Suprapubic skin (tissue), 4 donors: ENCODE results near the gene INPP5A. TPM values are rescaled to one million over a fixed set of nuclear protein-coding genes. Genes with fewer than 3 reads are reported as not detected.

Source experiments
- DNase-seq, 2 donors: peaks; one replicate each; pipeline ENCODE4 v3.0.0-alpha.2; 2019; ENCODE audit warnings: low spot score in 2 of 2
- H3K27ac ChIP-seq: fragments of 200-600 bp; sonication (generic); one replicate; pipeline ENCODE4 v1.5.1; 2019
- H3K27me3 ChIP-seq: fragments of 200-600 bp; sonication (generic); one replicate; pipeline ENCODE4 v1.5.1; 2019
- H3K36me3 ChIP-seq: fragments of 200-600 bp; sonication (generic); one replicate; pipeline ENCODE4 v1.5.1; 2019
- H3K4me1 ChIP-seq: fragments of 200-600 bp; sonication (generic); one replicate; pipeline ENCODE4 v1.5.1; 2019
- H3K4me3 ChIP-seq: fragments of 200-600 bp; sonication (generic); one replicate; pipeline ENCODE4 v1.5.1; 2019; ENCODE audit warnings: mild to moderate bottlenecking
- H3K9me3 ChIP-seq: fragments of 200-600 bp; sonication (generic); one replicate; pipeline ENCODE4 v1.5.1; 2019
- EP300 ChIP-seq: sonication (generic); formaldehyde crosslinking; IDR thresholded peaks from one replicate; pipeline ENCODE4 v1.6.1; 2017; ENCODE audit warnings: antibody characterized with exemption
- POLR2A ChIP-seq, 2 donors: fragments of 450-650 bp; IDR thresholded peaks; one replicate each; pipeline ENCODE4 v1.6.1; 2017; ENCODE audit warnings: antibody characterized with exemption in 2 of 2, mild to moderate bottlenecking in 2 of 2, moderate library complexity in 2 of 2
- POLR2AphosphoS5 ChIP-seq, 3 donors: sonication (generic); formaldehyde crosslinking; IDR thresholded peaks; one replicate each; pipeline ENCODE4 v1.6.1; 2017; ENCODE audit warnings: antibody characterized with exemption in 3 of 3
- WGBS: methylation state at CpG from one replicate; pipeline ENCODE4 v1.1.5; 2018; 5-methylcytosine and 5-hydroxymethylcytosine counted together
- total RNA-seq, 4 donors: library from RNA; depleted of rRNA; stranded (reverse); fragments of >200 nt; gene quantifications; one replicate each; pipeline ENCODE4 v1.1.0, GENCODE V29; 2016
- TF ChIP-seq, protein P1 (sequence below), 2 donors: fragments of 200-600 bp in 1 of 2; fragments of 450-650 bp in 1 of 2; sonication (generic) in 1 of 2; IDR thresholded peaks; one replicate each; pipeline ENCODE4 v1.5.1; 2016 to 2019; ENCODE audit warnings: antibody characterized with exemption in 2 of 2, mild to moderate bottlenecking in 1 of 2, moderate library complexity in 1 of 2

Gene INPP5A
- total RNA-seq, 4 donors from 2014 or later = 28.1 to 39.1 (median 32.3) TPM

DNA sequence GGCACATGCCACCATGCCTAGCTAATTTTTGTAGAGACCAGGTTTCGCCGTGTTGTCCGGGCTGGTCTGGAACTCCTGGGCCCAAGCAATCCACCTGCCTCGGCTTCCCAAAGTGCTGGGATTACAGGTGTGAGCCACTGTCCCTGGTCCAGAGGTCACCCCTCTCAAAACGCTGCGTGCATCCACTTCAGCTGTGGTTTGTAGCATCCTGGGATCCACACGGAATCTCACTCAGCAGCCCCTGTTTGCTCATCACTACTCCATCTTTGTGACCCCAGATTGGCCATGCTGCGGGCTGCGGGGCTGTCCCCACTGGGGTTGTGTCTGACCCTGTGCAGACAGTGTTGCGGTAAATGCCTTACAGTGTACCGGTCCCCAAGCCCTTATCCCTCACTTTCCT is 3.5 kb downstream of the INPP5A start:
- Histone ChIP-seq H3K27ac (no peak overlapping the region), H3K4me1 (peaks cover 67% of the 10 kb centered on the region), H3K9me3 (no peaks in the 10 kb centered on the region), H3K4me3 (no peak overlapping the region), H3K27me3 (no peaks in the 10 kb centered on the region), H3K36me3 (no peaks in the 10 kb centered on the region)
- 94% methylated on average over 11 of the region's 11 CpGs for WGBS
- TF ChIP-seq POLR2AphosphoS5 (IDR thresholded peaks at IDR 0.05) (no peak), EP300 (no peak), POLR2A (IDR thresholded peaks at IDR 0.05) (no peak)
- TF ChIP-seq, protein P1, sequence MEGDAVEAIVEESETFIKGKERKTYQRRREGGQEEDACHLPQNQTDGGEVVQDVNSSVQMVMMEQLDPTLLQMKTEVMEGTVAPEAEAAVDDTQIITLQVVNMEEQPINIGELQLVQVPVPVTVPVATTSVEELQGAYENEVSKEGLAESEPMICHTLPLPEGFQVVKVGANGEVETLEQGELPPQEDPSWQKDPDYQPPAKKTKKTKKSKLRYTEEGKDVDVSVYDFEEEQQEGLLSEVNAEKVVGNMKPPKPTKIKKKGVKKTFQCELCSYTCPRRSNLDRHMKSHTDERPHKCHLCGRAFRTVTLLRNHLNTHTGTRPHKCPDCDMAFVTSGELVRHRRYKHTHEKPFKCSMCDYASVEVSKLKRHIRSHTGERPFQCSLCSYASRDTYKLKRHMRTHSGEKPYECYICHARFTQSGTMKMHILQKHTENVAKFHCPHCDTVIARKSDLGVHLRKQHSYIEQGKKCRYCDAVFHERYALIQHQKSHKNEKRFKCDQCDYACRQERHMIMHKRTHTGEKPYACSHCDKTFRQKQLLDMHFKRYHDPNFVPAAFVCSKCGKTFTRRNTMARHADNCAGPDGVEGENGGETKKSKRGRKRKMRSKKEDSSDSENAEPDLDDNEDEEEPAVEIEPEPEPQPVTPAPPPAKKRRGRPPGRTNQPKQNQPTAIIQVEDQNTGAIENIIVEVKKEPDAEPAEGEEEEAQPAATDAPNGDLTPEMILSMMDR (IDR thresholded peaks at IDR 0.05) = no peak
- DNase-seq = peak in 1 of 2 donors; percentile 41

DNA sequence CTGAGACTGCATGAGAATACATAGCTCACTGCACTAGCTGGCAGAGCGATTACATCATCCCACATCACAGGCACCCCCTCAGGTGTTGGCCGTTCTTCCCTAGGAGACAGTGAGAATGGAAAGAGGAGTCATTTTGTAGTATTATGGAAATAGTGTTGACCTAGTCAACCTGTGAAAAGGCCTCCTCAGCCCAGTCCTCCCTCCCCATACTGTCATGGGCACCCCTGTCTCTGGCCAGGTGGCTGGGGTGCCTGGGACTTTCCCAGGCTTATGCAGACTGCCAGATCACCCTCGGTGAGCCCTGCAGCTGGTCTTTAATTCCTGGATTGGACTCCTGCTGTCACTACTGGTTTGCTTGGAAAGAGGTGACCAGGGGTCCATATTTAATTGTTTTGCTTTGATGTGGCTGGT is 4.0 kb downstream of the INPP5A start:
- TF ChIP-seq, protein P1 (IDR thresholded peaks at IDR 0.05) = no peak
- TF ChIP-seq POLR2A (IDR thresholded peaks at IDR 0.05) (no peak), POLR2AphosphoS5 (IDR thresholded peaks at IDR 0.05) (no peak), EP300 (no peak)
- no peak overlapping the region for H3K4me3 ChIP-seq
- no peak overlapping the region for H3K27ac ChIP-seq
- peak in 1 of 2 donors; percentile 10 for DNase-seq
- H3K9me3 ChIP-seq = no peaks in the 10 kb centered on the region
- 61% methylated on average over 3 of the region's 3 CpGs for WGBS
- no peaks in the 10 kb centered on the region for H3K27me3 ChIP-seq
- no peaks in the 10 kb centered on the region for H3K36me3 ChIP-seq
- H3K4me1 ChIP-seq = peaks cover 64% of the 10 kb centered on the region

DNA sequence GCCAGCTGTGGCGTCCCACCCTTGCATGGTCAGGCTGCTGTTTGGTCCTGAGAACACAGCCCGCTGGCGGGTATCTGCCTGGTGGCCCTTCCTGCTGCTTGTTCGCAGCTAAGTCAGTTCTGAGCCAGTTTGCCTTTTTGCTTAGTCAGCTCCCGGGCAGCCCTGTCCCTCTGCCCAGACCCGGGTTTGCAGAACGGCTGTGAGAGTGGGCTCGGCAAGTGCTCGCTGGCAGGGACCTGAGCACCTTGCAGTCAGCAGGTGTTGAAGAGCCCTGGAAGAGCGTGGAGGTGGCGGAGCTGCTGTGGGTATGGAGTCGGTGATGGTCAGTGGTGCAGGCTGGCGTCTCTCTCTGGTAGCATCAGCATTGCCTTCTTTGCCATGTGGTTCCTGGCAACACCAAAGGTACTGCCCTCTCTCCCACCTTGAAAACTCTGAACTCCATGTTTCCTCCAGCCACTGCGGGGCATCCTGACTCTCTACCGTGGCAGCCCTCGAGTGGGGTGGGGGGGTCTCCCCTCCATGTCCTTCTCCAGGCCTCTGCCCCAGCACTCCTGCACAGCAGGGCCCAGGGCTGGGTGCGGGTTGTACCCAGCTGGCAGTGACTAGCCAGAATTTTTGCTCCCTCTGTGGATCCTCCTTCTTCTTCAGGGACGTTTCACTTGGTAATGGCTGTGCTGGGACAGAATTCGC is 4.6 kb downstream of the INPP5A start:
- Histone ChIP-seq H3K4me1 (peaks cover 66% of the 10 kb centered on the region), H3K27ac (no peak overlapping the region), H3K36me3 (no peaks in the 10 kb centered on the region), H3K27me3 (no peaks in the 10 kb centered on the region), H3K4me3 (no peak overlapping the region), H3K9me3 (no peaks in the 10 kb centered on the region)
- DNase-seq = peak in 1 of 2 donors; percentile 63
- 73% methylated on average over 19 of the region's 19 CpGs for WGBS
- TF ChIP-seq POLR2AphosphoS5 (IDR thresholded peaks at IDR 0.05) (no peak), EP300 (no peak), POLR2A (IDR thresholded peaks at IDR 0.05) (no peak)
- TF ChIP-seq, protein P1 (IDR thresholded peaks at IDR 0.05) = no peak

DNA sequence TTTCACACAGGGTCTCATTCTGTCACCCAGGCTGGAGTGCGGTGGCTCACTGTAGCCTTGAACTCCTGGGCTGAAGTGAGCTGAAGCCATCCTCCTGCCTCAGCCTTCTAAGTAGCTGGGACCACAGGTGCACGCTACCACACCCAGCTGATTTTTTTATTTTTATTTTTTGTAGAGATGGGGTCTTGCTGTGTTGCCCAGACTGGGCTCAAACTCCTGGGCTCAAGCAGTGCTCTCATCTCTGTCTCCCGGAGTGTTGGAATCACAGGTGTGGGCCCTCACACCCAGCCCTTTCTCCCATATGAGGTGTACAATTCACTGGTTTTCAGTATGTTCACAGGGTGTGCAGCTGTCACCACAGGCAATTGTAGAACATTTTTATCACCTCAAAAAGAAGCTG is 5.2 kb downstream of the INPP5A start:
- Histone ChIP-seq H3K9me3 (no peaks in the 10 kb centered on the region), H3K27me3 (no peaks in the 10 kb centered on the region), H3K4me3 (no peak overlapping the region), H3K4me1 (peaks cover 68% of the 10 kb centered on the region), H3K36me3 (no peaks in the 10 kb centered on the region), H3K27ac (no peak overlapping the region)
- 90% methylated on average over 3 of the region's 3 CpGs for whole genome bisulfite sequencing
- TF ChIP-seq POLR2AphosphoS5 (IDR thresholded peaks at IDR 0.05) (no peak), POLR2A (IDR thresholded peaks at IDR 0.05) (no peak), EP300 (no peak)
- TF ChIP-seq, protein P1 (IDR thresholded peaks at IDR 0.05) = no peak
- peak in 1 of 2 donors; percentile 33 for DNase-seq

DNA sequence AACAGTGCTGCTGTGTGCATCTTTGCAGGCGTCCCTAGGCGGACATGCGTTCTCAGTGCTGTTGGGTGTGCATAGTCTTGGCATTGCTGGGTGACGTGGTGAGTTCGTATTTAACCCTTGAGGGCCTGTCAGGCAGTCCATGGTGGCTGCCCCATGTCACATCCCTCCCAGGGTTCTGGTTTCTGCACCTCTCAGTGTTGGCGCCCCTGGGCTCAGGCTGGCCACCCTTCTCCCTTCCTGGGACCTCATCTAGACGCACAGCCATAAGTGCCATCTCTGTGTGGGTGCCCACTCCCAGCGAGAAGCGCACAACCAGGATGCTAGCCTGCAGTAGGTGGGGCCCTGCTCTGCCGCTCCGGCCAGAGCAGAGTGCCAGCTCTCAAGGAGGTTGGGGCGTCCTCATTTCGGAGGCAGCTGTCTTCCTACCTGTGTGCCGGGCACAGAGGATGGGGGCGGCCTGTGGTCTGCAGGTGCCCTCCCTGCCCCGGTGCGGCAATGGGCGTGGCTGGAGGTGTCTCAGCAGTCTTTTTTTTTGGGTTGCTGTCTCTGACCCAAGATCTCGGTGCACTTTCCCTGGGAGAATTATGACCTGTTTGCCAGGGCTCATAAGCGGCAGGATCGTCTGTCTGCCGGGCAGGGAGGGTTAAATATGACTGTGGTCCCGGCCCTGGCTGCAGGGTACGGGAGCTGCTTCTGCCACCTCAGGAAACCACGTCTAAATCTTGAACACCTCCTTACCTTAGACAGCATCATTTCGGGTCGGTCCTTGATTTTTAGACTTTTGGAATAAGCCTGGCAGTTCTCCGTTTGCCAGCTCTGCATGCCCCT is 6.5 kb downstream of the INPP5A start:
- Histone ChIP-seq H3K4me1 (peaks cover 57% of the 10 kb centered on the region), H3K27ac (no peak overlapping the region), H3K9me3 (no peaks in the 10 kb centered on the region), H3K27me3 (no peaks in the 10 kb centered on the region), H3K36me3 (no peaks in the 10 kb centered on the region), H3K4me3 (peak overlapping the region; percentile 13)
- DNase-seq = peak in 1 of 2 donors; percentile 48
- no peak for TF ChIP-seq EP300
- no peak for TF ChIP-seq POLR2AphosphoS5 (IDR thresholded peaks at IDR 0.05)
- no peak for TF ChIP-seq POLR2A (IDR thresholded peaks at IDR 0.05)
- TF ChIP-seq, protein P1 (IDR thresholded peaks at IDR 0.05) = no peak
- WGBS = 69% methylated on average over 5 of the region's 28 CpGs
